Measurements from ENCODE around the gene NOP9. TPM values are rescaled to one million over a fixed set of nuclear protein-coding genes. Genes with fewer than 3 reads are reported as not detected.

NOP9 gene
- total RNA-seq, 1 experiment from 2014 or later = 39.4 TPM

GRCh38 chr14:24269910-24270536, 29.6 kb upstream of the NOP9 start:
- H3K27me3 ChIP-seq (ENCODE audit: insufficient read depth, low read length) = no peaks in the 10 kb centered on the region
- CTCF ChIA-PET = interaction anchor here (1.4 to 1.9 kb wide), 3 partner anchors 10 to 38 kb away, joined by 3 to 12 read pairs (median 9); partner anchors contain the start of gene CIDEB
- RAD21 ChIA-PET (ENCODE audit: low non-redundant PET in 1 of 2, low total read pairs in 2 of 2, uncharacterized antibody in 2 of 2, unreplicated experiment in 2 of 2) = no interaction called here
- H3K9me2 ChIP-seq (ENCODE audit: insufficient read depth) = no peaks in the 10 kb centered on the region
- H3K27ac ChIP-seq (ENCODE audit: low read depth, low read length) = no peak overlapping the region
- H3K79me2 ChIP-seq (ENCODE audit: insufficient read depth, low read length) = peaks cover 4% of the 10 kb centered on the region; the same call in 1 of the 2 replicates
- H3K4me2 ChIP-seq (ENCODE audit: low read length) = peak overlapping the region; percentile 98
- H2AFZ ChIP-seq (ENCODE audit: low read depth, low read length, poor library complexity, severe bottlenecking) = no peak overlapping the region
- no peak overlapping the region for H3K9ac ChIP-seq (ENCODE audit: low read length)
- DNase-seq (ENCODE audit: low read depth, low spot score) (no peak), ATAC-seq (no peak)
- H3K4me1 ChIP-seq (ENCODE audit: control insufficient read depth in 1 of 2, insufficient read depth in 2 of 2, low read length in 2 of 2) = peaks cover 9 to 22% of the 10 kb centered on the region in 2 experiments; a peak in 3 of 4 replicates
- TSS peak; percentile 68 for BruUV-seq (replicated peaks)
- intact Hi-C loops (cut with micrococcal nuclease) = no loop called here
- H3K9me3 ChIP-seq (ENCODE audit: control insufficient read depth in 1 of 2, insufficient read depth in 1 of 2, low read depth in 1 of 2, low read length in 2 of 2) = no peaks in the 10 kb centered on the region
- TF ChIP-seq TCF7L2 (IDR thresholded peaks at IDR 0.05; ENCODE audit: borderline replicate concordance, extremely low read depth, insufficient read depth, insufficient read length) = no peak
- no peak for TF ChIP-seq CTCF (IDR thresholded peaks at IDR 0.05 in 2 of 3, conservative IDR thresholded peaks at IDR 0.05 in 1 of 3; ENCODE audit: borderline replicate concordance in 1 of 3, insufficient read depth in 1 of 3, low read depth in 2 of 3, low read length in 2 of 3)
- no peak for TF ChIP-seq POLR2AphosphoS5 (IDR thresholded peaks at IDR 0.05; ENCODE audit: low read depth, low read length)
- TF ChIP-seq CBX3 (IDR thresholded peaks at IDR 0.05; ENCODE audit: low read depth) = no peak
- TF ChIP-seq MAX (IDR thresholded peaks at IDR 0.05) = no peak
- no peak for TF ChIP-seq CEBPB (IDR thresholded peaks at IDR 0.05; ENCODE audit: low read depth)
- TF ChIP-seq EGR1 (IDR thresholded peaks at IDR 0.05; ENCODE audit: low read depth) = no peak
- TF ChIP-seq POLR2A (IDR thresholded peaks at IDR 0.05; ENCODE audit: borderline replicate concordance, extremely low read depth, insufficient read depth, insufficient read length) = no peak
- no peak for TF ChIP-seq RAD21 (IDR thresholded peaks at IDR 0.05; ENCODE audit: low read depth)
- TF ChIP-seq ZFX (IDR thresholded peaks at IDR 0.05) = no peak
- TF ChIP-seq FOSL1 (IDR thresholded peaks at IDR 0.05; ENCODE audit: low read depth) = no peak
- no peak for TF ChIP-seq YY1 (IDR thresholded peaks at IDR 0.05; ENCODE audit: extremely low read depth, insufficient replicate concordance, low read depth, low read length)
- no peak for TF ChIP-seq JUND (IDR thresholded peaks at IDR 0.05)
- TF ChIP-seq ATF3 (IDR thresholded peaks at IDR 0.05) = no peak
- no peak for TF ChIP-seq EZH2phosphoT487 (IDR thresholded peaks at IDR 0.05; ENCODE audit: borderline replicate concordance)
- TF ChIP-seq SRF (IDR thresholded peaks at IDR 0.05; ENCODE audit: low read depth) = no peak
- TF ChIP-seq EZH2 (IDR thresholded peaks at IDR 0.05) = no peak
- no peak for TF ChIP-seq ELF1 (IDR thresholded peaks at IDR 0.05; ENCODE audit: borderline replicate concordance, low read depth)
- TF ChIP-seq ZNF274 (IDR thresholded peaks at IDR 0.05; ENCODE audit: low read depth, low read length) = no peak
- TF ChIP-seq SIN3A (IDR thresholded peaks at IDR 0.05; ENCODE audit: low read depth) = no peak
- POLR2A ChIA-PET = interaction anchor here (0.8 to 2.7 kb wide), 6 partner anchors 15 to 166 kb away, joined by 3 to 20 read pairs (median 7); partner anchors contain the start of genes DHRS1, NOP9, PSME2 and TINF2
- no peaks in the 10 kb centered on the region; a peak in 1 of 4 replicates for H3K36me3 ChIP-seq (ENCODE audit: control insufficient read depth in 1 of 2, insufficient read depth in 2 of 2, low read length in 2 of 2)
- H3K4me3 ChIP-seq (replicated peaks in 1 of 2; ENCODE audit: low read depth in 1 of 2, low read length in 2 of 2) = no peak overlapping the region; a peak in 1 of 4 replicates
- no peaks in the 10 kb centered on the region for H4K20me1 ChIP-seq (ENCODE audit: insufficient read depth)
